Measurements from ENCODE around the gene LEF1. TPM values are rescaled to one million over a fixed set of nuclear protein-coding genes. Genes with fewer than 3 reads are reported as not detected.
"Not testable (repeated sequence)": the region's sequence is repeated elsewhere in the genome, so short reads cannot be mapped to it uniquely, and the experiment has no call there.

LEF1 gene
- total RNA-seq, 2 donors from 2014 or later = 1.4 to 2.3 TPM

- DNase-seq = no peak
- intact Hi-C loops (cut with DNase I, micrococcal nuclease) = no loop called here
- ATAC-seq = no peak
Measured at GRCh38 chr4:108051343-108051742, 117.4 kb downstream of the LEF1 start.

- DNase-seq; ATAC-seq; intact Hi-C loops (cut with DNase I, micrococcal nuclease): not testable (repeated sequence)
Measured at GRCh38 chr4:108050166-108051111, 118.3 kb downstream of the LEF1 start.

GRCh38 chr4:108049406-108049805 lies 119.3 kb downstream of the LEF1 start:
- DNase-seq = no peak
- ATAC-seq = no peak
- intact Hi-C loops (cut with DNase I, micrococcal nuclease) = no loop called here

GRCh38 chr4:108048997-108049396 lies 119.7 kb downstream of the LEF1 start:
- intact Hi-C loops (cut with DNase I, micrococcal nuclease) = no loop called here

GRCh38 chr4:108048157-108048556 lies 120.6 kb downstream of the LEF1 start:
- ATAC-seq = no peak

More at GRCh38 chr4:108048997-108049396, 119.7 kb downstream of the LEF1 start:
- no peak for ATAC-seq
- no peak for DNase-seq

GRCh38 chr4:108047199-108047598 lies 121.5 kb downstream of the LEF1 start:
- intact Hi-C loops (cut with DNase I, micrococcal nuclease) = no loop called here
- DNase-seq (no peak), ATAC-seq (no peak)

More at GRCh38 chr4:108048157-108048556, 120.6 kb downstream of the LEF1 start:
- intact Hi-C loops (cut with DNase I, micrococcal nuclease) = no loop called here
- DNase-seq = no peak

- DNase-seq (peak in 1 of 2 donors; percentile 18), ATAC-seq (peak; percentile 52)
- intact Hi-C loops (cut with DNase I, micrococcal nuclease) = no loop called here
Measured at GRCh38 chr4:108045687-108046024, 123.1 kb downstream of the LEF1 start.

- ATAC-seq = peak; percentile 58
- intact Hi-C loops (cut with DNase I, micrococcal nuclease) = no loop called here
- no peak for DNase-seq
Measured at GRCh38 chr4:108044951-108045686, 123.6 kb downstream of the LEF1 start.

GRCh38 chr4:108043526-108043925 lies 125.2 kb downstream of the LEF1 start:
- no peak for ATAC-seq
- intact Hi-C loops (cut with DNase I, micrococcal nuclease) = no loop called here
- DNase-seq = no peak

GRCh38 chr4:108042927-108043326 lies 125.8 kb downstream of the LEF1 start:
- no peak for DNase-seq
- intact Hi-C loops (cut with DNase I, micrococcal nuclease) = no loop called here
- ATAC-seq = no peak

GRCh38 chr4:108037884-108038283 lies 130.8 kb downstream of the LEF1 start:
- intact Hi-C loops (cut with DNase I, micrococcal nuclease) = no loop called here
- ATAC-seq (no peak), DNase-seq (no peak)

GRCh38 chr4:108036213-108036612 lies 132.5 kb downstream of the LEF1 start:
- DNase-seq (peak in 1 of 2 donors; percentile 33), ATAC-seq (peak; percentile 8)
- intact Hi-C loops (cut with DNase I, micrococcal nuclease) = no loop called here

GRCh38 chr4:108035691-108036090 lies 133.0 kb downstream of the LEF1 start:
- ATAC-seq (no peak), DNase-seq (no peak)
- intact Hi-C loops (cut with DNase I, micrococcal nuclease) = no loop called here

GRCh38 chr4:108034565-108034964 lies 134.2 kb downstream of the LEF1 start:
- intact Hi-C loops (cut with DNase I, micrococcal nuclease) = no loop called here
- DNase-seq (no peak), ATAC-seq (no peak)

GRCh38 chr4:108033348-108033747 lies 135.4 kb downstream of the LEF1 start:
- ATAC-seq (peak; percentile 24), DNase-seq (no peak)

GRCh38 chr4:108031427-108032083 lies 137.2 kb downstream of the LEF1 start:
- no peak for ATAC-seq
- DNase-seq = no peak
- intact Hi-C loops (cut with DNase I, micrococcal nuclease) = no loop called here

More at GRCh38 chr4:108033348-108033747, 135.4 kb downstream of the LEF1 start:
- intact Hi-C loops (cut with DNase I, micrococcal nuclease) = no loop called here

GRCh38 chr4:108030332-108030731 lies 138.4 kb downstream of the LEF1 start:
- peak; percentile 70 for ATAC-seq
- intact Hi-C loops (cut with DNase I, micrococcal nuclease) = no loop called here
- DNase-seq = peak in 1 of 2 donors; percentile 41

GRCh38 chr4:108029731-108030130 lies 139.0 kb downstream of the LEF1 start:
- DNase-seq (no peak), ATAC-seq (no peak)
- intact Hi-C loops (cut with DNase I, micrococcal nuclease) = loop anchor here in 1 of 2 donors (10.0 kb wide), 1 partner anchor 545 kb away; no protein-coding TSS in a partner anchor

- intact Hi-C loops (cut with DNase I, micrococcal nuclease) = loop anchor here in 1 of 2 donors (10.0 kb wide), 1 partner anchor 546 kb away; no protein-coding TSS in a partner anchor
- DNase-seq = no peak
- no peak for ATAC-seq
Measured at GRCh38 chr4:108029016-108029720, 139.6 kb downstream of the LEF1 start.

All from left colon (tissue), 2 donors.